Type B pancreatic cell (in vitro differentiated cells): ENCODE measurements around the gene DDX28. TPM values are rescaled to one million over a fixed set of nuclear protein-coding genes. Genes with fewer than 3 reads are reported as not detected.
A peak's percentile ranks its signal among the peaks of the same experiment; 100 is the strongest.
"Not testable (repeated sequence)": the region's sequence is repeated elsewhere in the genome, so short reads cannot be mapped to it uniquely, and the experiment has no call there.

Source experiments
- DNase-seq: peaks from one replicate; pipeline ENCODE4 v3.0.0; 2021; ENCODE audit warnings: mixed read lengths; ENCODE audit not compliant: unreplicated experiment; ENCODE audit errors: extremely low spot score
- H3K27ac Mint-ChIP-seq: 2 replicates; pipeline ENCODE4 v1.8.0; 2021; ENCODE audit warnings: mild to moderate bottlenecking, mixed read lengths
- H3K27me3 Mint-ChIP-seq: 2 replicates; pipeline ENCODE4 v1.8.0; 2021; ENCODE audit warnings: mixed read lengths
- H3K36me3 Mint-ChIP-seq: 2 replicates; pipeline ENCODE4 v1.8.0; 2021; ENCODE audit warnings: mixed read lengths
- H3K4me1 Mint-ChIP-seq: one replicate; pipeline ENCODE4 v1.8.0; 2021; ENCODE audit warnings: mixed read lengths; ENCODE audit not compliant: unreplicated experiment
- H3K4me3 Mint-ChIP-seq: 2 replicates; pipeline ENCODE4 v1.8.0; 2021; ENCODE audit warnings: mild to moderate bottlenecking, mixed read lengths
- H3K9me3 Mint-ChIP-seq: 2 replicates; pipeline ENCODE4 v1.8.0; 2021; ENCODE audit warnings: mixed read lengths
- total RNA-seq: library from RNA; stranded (reverse); gene quantifications from 2 replicates; pipeline ENCODE4 v1.2.1, GENCODE V29; 2021; ENCODE audit warnings: low replicate concordance
- TF ChIP-seq, protein P1 (sequence below): fragments of 200-600 bp; sonication (generic); conservative IDR thresholded peaks from 2 replicates; pipeline ENCODE4 v1.5.0; 2021; ENCODE audit warnings: antibody characterized with exemption, mild to moderate bottlenecking

DDX28 gene
- total RNA-seq, 1 donor from 2014 or later: 14.7 TPM

DNA sequence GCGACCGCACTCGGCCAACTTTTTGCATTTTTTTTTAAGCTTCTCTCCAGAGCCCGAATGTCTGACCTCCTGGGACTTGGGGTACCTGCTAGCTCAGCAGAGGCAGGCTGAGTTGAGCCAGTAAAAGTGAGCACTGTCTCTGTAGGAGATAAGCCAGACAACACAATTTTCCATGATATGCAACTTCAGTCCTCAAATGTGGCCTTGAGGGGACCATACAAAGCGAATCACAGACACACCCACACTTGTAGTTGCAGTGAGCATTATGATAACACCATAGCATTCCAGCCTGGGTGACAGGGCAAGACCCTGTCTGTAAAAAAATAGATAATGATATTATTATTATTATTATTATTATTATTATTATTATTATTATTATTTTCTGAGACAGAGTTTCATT is 26.4 kb downstream of the DDX28 start:
- TF ChIP-seq, protein P1, sequence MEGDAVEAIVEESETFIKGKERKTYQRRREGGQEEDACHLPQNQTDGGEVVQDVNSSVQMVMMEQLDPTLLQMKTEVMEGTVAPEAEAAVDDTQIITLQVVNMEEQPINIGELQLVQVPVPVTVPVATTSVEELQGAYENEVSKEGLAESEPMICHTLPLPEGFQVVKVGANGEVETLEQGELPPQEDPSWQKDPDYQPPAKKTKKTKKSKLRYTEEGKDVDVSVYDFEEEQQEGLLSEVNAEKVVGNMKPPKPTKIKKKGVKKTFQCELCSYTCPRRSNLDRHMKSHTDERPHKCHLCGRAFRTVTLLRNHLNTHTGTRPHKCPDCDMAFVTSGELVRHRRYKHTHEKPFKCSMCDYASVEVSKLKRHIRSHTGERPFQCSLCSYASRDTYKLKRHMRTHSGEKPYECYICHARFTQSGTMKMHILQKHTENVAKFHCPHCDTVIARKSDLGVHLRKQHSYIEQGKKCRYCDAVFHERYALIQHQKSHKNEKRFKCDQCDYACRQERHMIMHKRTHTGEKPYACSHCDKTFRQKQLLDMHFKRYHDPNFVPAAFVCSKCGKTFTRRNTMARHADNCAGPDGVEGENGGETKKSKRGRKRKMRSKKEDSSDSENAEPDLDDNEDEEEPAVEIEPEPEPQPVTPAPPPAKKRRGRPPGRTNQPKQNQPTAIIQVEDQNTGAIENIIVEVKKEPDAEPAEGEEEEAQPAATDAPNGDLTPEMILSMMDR: no peak
- Mint-ChIP-seq H3K4me1 (peaks cover 4% of the 10 kb centered on the region), H3K4me3 (no peak overlapping the region), H3K27ac (no peak overlapping the region), H3K27me3 (no peaks in the 10 kb centered on the region), H3K36me3 (no peaks in the 10 kb centered on the region), H3K9me3 (no peaks in the 10 kb centered on the region)
- no peak for DNase-seq

DNA sequence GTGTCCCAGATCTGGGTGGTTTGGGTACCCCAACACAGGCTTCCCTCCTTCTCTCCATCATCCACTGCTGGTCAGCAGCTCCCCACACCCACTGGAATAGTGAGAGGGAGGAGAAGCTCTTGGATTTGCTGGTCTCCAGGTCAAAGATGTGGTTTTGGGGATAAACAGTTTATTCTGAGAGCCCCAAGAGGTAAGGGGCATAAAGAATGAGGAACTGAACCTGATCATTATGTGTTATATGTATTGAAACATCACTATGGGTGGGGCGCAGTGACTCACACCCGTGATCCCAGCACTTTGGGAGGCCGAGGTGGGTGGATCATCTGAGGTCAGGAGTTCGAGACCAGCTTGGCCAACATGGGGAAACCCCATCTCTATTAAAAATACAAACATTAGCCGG is 27.6 kb downstream of the DDX28 start:
- H3K9me3 Mint-ChIP-seq: no peaks in the 10 kb centered on the region
- TF ChIP-seq, protein P1: no peak
- no peak overlapping the region for H3K27ac Mint-ChIP-seq
- DNase-seq: no peak
- no peaks in the 10 kb centered on the region for H3K27me3 Mint-ChIP-seq
- no peaks in the 10 kb centered on the region for H3K36me3 Mint-ChIP-seq
- peaks cover 2% of the 10 kb centered on the region for H3K4me1 Mint-ChIP-seq
- H3K4me3 Mint-ChIP-seq: no peak overlapping the region

DNA sequence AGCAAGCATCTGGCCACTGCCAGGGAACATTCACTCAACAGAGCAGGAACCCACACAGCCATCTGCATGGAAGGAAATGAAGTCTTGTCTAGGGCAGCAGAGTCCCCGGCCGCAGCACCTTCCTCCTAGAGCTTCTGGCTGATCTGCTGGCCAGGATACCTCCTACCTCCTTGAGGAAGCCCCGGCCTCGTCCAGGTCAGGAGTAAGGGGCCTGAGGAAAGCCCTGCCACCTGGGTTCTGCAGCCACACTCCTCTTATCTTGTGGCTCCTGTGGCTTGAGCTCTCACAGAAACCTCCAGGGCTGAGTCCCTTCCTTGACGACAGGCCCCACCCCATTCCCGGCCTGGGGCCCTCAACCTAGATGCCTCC is 29.0 kb downstream of the DDX28 start:
- H3K36me3 Mint-ChIP-seq, DNase-seq, H3K27ac Mint-ChIP-seq, H3K9me3 Mint-ChIP-seq, H3K27me3 Mint-ChIP-seq, H3K4me1 Mint-ChIP-seq: not testable (repeated sequence)
- peak overlapping the region; percentile 17 for H3K4me3 Mint-ChIP-seq

DNA sequence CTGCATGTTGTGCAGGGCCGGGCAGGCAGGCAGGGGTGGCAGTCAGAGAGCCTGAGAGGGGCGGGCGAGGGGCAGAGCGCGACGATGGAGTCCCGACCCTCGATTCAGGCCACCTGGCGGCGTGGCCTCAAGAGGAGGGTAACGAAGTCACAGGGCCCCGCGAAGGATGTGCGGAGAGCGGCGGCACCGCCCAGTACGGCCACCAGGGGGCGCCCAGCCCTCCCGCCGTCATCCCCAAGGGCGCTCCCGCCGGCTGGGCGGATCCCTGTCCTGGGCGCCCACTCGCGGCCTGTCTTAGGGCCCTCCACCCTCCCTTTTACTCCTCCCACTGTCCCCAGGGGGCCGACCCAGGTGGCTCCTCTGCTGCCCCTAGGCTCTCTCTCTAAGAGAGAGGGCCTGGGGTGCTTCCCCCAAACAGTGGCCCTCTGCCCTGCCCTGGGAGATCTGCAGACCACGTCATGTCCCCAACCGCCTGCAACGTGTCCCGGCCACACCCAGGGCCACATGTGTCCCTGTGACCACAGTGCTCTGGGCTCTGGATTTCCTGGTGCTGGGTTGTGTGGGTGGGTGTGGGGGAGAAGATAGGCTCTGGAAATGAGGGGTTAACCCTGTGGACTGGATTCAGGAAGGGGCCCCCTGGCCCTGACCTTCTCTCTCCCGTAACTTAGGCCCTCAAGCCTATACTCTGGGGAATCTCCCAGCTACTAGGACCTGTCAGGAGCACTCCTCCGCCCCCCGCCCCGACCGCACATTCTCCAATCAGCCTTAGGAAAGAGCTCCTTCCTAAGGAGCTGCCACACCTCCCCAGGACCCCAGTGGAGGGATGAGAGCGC is 29.6 kb downstream of the DDX28 start:
- H3K9me3 Mint-ChIP-seq: no peaks in the 10 kb centered on the region
- H3K4me1 Mint-ChIP-seq: no peaks in the 10 kb centered on the region
- TF ChIP-seq, protein P1: peak; percentile 99
- DNase-seq: peak; percentile 83
- H3K36me3 Mint-ChIP-seq: no peaks in the 10 kb centered on the region
- H3K4me3 Mint-ChIP-seq: peak overlapping the region; percentile 17
- no peak overlapping the region for H3K27ac Mint-ChIP-seq
- H3K27me3 Mint-ChIP-seq: no peaks in the 10 kb centered on the region

DNA sequence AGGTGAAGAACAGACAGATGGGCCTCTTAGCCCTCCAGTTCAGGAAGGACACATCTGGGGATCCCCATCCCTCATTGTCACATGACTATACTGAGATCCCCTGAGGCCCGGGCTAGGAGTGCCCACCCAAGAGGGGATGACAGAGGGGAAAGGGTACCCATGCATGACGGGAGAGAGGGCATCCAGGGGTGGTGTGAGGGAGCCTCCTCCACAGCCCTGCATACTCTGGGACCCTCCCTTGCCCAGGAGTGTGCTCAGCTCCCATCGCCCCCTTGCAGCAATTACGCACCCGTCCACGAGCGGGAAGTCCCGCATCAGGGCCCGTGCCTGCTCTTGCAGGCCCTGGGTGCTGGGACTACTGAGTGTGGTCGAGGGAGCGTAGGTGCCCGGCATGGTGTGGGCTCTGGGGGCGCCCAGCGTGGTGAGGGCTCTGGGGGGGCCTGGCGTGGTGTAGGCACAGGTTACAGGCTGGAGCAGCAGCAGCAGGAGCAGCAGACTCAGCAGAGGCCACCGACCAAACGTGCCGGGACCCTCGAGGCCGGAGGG is 30.3 kb downstream of the DDX28 start:
- H3K27me3 Mint-ChIP-seq: no peaks in the 10 kb centered on the region
- H3K27ac Mint-ChIP-seq: no peak overlapping the region
- DNase-seq: no peak
- H3K4me1 Mint-ChIP-seq: no peaks in the 10 kb centered on the region
- TF ChIP-seq, protein P1: no peak
- H3K36me3 Mint-ChIP-seq: no peaks in the 10 kb centered on the region
- H3K4me3 Mint-ChIP-seq: no peak overlapping the region
- no peaks in the 10 kb centered on the region for H3K9me3 Mint-ChIP-seq

DNA sequence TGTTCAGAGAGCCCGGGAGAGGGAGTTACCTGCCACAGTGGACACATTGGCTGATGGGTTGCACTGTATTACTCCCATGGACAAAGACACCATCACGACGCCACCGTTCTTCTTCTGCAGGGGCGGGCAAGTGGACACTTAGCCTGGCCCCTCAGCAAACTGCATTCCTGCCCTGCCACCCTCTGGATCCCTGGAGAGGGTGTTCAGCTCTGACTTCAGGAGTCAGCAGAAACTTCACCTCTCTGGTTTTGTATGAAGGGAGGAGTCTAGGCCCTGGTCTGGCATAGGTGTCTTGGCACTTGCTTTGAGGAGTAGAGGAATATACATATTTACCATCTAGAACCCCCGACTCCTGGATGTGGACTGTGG is 33.0 kb downstream of the DDX28 start:
- H3K27ac Mint-ChIP-seq: no peak overlapping the region
- H3K27me3 Mint-ChIP-seq: no peaks in the 10 kb centered on the region
- DNase-seq: no peak
- TF ChIP-seq, protein P1: no peak
- H3K4me1 Mint-ChIP-seq: peaks cover under 1% of the 10 kb centered on the region
- no peak overlapping the region for H3K4me3 Mint-ChIP-seq
- no peaks in the 10 kb centered on the region for H3K9me3 Mint-ChIP-seq
- no peaks in the 10 kb centered on the region for H3K36me3 Mint-ChIP-seq
